PC-9 (cell line): ENCODE results near the gene IL16.

Source experiments
- CTCF ChIP-seq: fragments of 200-600 bp; sonication (generic); conservative IDR thresholded peaks from 2 replicates; pipeline ENCODE4 v1.6.1; 2017; ENCODE audit warnings: mixed run types, antibody characterized with exemption, mild to moderate bottlenecking, moderate library complexity
- EZH2 ChIP-seq: fragments of 200-600 bp; sonication (generic); IDR thresholded peaks from 2 replicates; pipeline ENCODE4 v1.8.0; 2017; ENCODE audit warnings: antibody characterized with exemption, low read depth

DNA sequence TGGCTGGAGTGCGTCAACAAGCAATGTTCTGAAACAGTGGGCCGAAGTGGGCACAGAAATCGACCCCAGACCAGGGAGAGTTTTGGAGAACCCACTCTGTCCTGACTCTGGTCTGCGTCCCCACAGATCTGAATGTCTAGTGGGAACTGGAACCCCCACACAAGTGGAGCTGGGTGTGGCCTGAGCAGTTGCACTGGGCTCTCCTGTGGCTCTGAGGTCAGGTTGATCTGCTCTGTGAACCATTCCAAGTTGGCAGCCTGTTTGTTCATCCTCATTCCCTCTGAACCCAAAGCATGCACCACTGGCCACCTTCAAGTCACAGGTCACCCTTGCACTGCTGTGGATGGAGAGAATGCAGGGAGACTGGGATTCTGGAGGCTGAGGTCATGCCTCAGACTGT is 66.8 kb downstream of the IL16 start:
- TF ChIP-seq CTCF (no peak), EZH2 (no peak)
